Coronary artery (tissue), 2 donors: ENCODE data around the gene ADGRL1.
"Not testable (repeated sequence)": the region's sequence is repeated elsewhere in the genome, so short reads cannot be mapped to it uniquely, and the experiment has no call there.

Experiments
- DNase-seq: peaks from one replicate; pipeline ENCODE4 v3.0.0-alpha.2; 2017; ENCODE audit warnings: low spot score
- H3K27ac ChIP-seq, 2 donors: fragments of 200-600 bp; sonication (generic); one replicate each; pipeline ENCODE4 v1.5.1; 2016 to 2019
- H3K4me3 ChIP-seq: fragments of 200-600 bp; sonication (generic); 2 replicates; pipeline ENCODE4 v1.5.1; 2016; ENCODE audit warnings: mild to moderate bottlenecking, moderate library complexity
- TF ChIP-seq, protein P1 (sequence below): fragments of 200-600 bp; sonication (generic); IDR thresholded peaks from one replicate; pipeline ENCODE4 v1.5.1; 2019; ENCODE audit warnings: antibody characterized with exemption

Gene ADGRL1

DNA sequence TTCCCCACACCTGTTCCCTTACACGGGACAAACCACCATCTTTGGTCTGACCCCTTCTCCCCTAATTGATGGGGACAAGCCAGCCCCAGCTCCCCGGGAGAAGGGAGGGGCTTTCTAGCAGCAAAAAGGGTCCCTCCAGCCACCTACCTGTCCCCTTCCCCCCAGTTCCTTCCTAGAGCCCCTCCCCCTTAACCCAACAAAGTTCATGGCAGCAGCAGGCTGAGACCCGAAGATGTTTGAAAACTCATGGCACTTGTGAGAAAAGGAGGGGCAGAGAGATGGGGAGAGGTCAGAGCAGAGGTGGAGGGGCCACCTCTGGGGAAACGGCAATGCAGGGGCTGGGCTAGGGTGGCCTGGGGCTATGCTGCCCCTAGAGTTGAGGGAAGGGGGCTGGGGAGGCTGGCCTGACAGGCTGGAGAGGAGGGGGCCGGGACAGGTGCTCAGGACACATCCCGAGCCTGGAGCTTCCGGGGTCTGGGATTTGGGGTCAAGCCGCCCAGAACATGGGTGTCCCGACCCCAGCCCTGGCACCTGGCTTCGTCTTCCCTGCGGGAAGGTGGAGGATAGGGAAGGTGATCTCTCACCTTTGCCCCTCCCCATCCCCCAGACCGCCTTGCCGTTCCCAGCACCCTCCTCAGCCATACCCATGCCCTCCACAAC is 57.1 kb downstream of the ADGRL1 start:
- TF ChIP-seq, protein P1, sequence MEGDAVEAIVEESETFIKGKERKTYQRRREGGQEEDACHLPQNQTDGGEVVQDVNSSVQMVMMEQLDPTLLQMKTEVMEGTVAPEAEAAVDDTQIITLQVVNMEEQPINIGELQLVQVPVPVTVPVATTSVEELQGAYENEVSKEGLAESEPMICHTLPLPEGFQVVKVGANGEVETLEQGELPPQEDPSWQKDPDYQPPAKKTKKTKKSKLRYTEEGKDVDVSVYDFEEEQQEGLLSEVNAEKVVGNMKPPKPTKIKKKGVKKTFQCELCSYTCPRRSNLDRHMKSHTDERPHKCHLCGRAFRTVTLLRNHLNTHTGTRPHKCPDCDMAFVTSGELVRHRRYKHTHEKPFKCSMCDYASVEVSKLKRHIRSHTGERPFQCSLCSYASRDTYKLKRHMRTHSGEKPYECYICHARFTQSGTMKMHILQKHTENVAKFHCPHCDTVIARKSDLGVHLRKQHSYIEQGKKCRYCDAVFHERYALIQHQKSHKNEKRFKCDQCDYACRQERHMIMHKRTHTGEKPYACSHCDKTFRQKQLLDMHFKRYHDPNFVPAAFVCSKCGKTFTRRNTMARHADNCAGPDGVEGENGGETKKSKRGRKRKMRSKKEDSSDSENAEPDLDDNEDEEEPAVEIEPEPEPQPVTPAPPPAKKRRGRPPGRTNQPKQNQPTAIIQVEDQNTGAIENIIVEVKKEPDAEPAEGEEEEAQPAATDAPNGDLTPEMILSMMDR: no peak
- H3K4me3 ChIP-seq: peak overlapping the region; percentile 58
- peak overlapping the region; percentile 47 to 84 for H3K27ac ChIP-seq
- no peak for DNase-seq

DNA sequence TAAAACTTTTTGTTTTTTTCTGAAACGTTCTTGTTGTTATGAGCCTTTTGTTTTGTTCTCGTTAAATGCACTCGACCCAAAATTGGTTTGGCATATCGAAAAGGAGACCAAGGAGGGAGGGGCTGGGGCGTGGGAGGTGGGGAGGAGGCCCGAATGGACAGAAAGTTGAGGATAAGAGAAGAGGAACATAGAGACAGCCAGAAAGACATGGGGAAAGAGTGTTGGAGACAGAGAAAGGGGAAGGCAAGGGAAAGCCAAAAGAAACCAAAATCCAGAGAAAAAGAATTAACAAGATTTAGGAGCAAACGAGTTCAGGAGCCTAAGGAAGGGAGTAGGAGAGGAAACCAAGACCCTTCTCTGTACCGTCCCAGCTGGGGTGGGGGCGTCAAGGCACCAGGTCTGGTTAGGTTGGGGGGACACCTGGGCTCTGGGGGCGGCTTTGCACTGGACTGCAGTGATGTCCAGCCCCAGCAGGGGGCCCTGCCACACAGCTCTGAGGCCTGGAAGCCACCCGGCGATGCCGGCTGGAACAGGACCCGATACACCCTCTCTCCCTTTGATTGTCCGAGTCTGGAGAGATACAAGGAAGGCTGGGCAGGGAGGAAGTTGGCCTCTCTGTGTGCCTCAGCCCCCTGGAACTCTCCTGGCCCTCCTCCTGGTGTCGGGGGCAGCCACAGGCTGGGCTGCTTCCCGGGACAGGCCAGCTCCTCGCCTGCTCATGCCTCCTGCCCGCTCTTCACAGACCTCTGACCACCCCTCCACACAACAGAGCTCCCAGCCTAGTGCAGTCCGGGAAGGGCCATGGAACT is 58.0 kb downstream of the ADGRL1 start:
- Histone ChIP-seq H3K27ac (peak overlapping the region in 1 of 2 donors; percentile 84), H3K4me3 (peak overlapping the region; percentile 56)
- no peak for DNase-seq
- TF ChIP-seq, protein P1: peak; percentile 81

DNA sequence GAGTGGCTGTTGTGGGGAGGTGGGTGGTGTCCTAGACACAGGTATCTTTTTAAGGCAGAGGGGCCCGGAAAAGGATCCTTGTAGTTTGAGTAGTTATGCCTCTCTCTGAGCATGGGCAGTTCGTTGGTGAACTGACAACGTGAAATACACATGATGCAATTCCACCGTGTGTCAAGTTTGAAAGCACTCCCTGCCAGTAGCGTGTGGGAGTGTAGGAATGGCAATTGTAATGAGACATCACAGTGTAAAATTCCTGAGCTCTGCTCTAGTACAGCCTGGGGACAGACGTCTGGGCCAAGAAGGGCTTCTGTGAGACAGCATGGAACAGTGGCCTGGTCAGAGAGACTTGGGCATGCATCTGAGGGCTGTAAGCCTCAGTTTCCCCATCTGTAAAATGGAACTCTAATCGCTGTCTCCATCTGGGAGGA is 59.2 kb downstream of the ADGRL1 start:
- Histone ChIP-seq H3K27ac (no peak overlapping the region), H3K4me3 (no peak overlapping the region)
- DNase-seq: no peak
- TF ChIP-seq, protein P1: no peak

DNA sequence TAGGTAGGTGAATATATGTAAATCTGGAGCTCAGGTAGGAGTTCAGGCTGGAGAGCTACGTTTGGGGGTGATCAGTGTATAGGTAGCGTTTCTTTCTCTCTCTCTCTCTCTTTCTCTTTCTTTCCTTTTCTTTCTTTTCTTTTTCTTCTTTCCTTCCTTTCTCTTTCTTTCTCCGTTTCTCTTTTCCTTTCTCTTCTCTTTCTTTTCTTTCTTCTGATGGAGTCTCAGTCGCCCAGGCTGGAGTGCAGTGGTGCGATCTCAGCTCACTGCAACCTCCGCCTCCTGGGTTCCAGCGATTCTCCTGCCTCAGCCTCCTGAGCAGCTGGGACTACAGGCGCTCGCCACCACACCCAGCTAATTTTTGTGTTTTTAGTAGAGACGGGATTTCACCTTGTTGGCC is 59.8 kb downstream of the ADGRL1 start:
- not testable (repeated sequence) for H3K27ac ChIP-seq, H3K4me3 ChIP-seq, DNase-seq

DNA sequence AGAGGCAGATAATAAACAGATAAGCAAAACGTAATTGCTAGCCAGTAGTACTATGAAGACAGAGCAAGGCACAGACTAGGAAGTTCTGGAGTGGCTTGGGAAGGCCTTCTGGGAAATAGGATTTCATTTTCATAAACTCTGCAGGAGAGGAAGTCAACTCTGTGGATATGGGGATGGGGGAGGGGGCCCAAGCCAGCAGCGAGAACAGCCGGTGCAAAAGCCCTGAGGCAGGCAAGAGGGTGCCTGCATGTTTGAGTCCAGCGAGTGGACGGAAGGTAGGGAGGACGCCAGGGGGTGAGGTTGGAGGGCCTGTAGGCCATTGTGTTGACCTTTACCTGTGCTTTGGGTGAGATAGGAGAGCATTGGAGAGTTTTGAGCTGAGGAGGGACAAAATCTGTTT is 60.6 kb downstream of the ADGRL1 start:
- TF ChIP-seq, protein P1: no peak
- Histone ChIP-seq H3K27ac (no peak overlapping the region), H3K4me3 (no peak overlapping the region)
- DNase-seq: no peak

DNA sequence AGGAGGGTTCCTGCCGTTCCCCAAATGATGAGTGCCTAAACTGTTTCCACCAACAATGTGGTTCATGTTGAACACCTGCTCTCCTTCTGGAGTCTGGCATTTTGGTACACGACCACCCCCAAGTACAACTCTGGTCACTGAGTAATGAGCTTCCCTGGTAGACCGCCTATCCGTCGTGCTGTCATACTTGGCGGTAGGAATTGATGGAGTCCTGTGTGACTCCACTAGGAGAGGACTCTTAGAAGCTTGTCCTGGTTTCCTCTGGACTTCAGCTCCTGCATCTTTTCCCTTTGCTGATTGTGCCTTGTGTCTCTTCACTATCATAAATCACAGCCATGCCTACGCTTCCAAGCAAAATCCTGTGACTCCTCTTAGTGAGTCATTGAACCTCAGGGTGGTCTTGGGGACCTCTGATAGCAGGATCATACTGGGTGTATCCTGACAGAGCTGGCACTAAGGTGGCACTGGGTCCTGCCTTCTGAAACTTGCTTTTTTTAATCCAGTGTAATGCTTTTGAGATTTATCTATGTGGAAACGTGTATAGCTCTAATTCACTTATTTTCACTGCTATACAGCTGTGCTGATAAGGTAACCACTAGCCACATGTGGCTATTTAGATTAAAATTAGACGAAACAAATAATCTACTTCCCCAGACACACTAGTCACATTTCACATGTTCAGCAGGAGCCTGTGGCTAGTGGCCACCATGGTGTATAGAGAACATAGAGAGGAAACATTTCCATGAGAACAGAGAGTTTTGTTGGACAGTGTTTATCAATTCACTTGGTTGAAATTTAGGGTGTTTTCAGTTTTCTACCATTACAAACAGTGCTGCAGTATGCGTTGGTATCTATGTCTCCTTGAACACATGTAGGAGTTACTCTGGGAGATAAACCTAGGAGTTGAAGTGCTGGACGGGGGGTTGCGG is 63.4 kb downstream of the ADGRL1 start:
- TF ChIP-seq, protein P1: no peak
- no peak for DNase-seq
- Histone ChIP-seq H3K27ac (no peak overlapping the region), H3K4me3 (no peak overlapping the region)

DNA sequence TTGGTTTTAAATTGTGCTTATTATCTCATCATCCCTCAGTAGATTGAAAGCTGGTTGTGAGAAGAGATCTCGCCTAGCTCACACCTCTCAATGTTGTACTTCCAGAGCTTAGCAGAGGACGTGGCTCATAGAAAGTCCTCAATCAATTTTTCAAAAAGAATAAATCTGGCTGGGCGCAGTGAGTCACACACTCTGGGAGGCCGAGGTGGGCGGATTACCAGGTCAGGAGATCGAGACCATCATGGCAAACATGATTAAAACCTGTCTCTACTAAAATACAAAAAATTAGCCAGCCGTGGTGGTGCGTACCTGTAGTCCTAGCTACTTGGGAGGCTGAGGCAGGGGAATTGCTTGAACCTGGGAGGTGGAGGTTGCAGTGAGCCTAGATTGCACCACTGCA is 64.9 kb downstream of the ADGRL1 start:
- no peak overlapping the region for H3K27ac ChIP-seq
- H3K4me3 ChIP-seq: no peak overlapping the region
- no peak for DNase-seq
- TF ChIP-seq, protein P1: no peak
